ENCODE measurements around the gene ZSCAN20.

ZSCAN20 gene

DNA sequence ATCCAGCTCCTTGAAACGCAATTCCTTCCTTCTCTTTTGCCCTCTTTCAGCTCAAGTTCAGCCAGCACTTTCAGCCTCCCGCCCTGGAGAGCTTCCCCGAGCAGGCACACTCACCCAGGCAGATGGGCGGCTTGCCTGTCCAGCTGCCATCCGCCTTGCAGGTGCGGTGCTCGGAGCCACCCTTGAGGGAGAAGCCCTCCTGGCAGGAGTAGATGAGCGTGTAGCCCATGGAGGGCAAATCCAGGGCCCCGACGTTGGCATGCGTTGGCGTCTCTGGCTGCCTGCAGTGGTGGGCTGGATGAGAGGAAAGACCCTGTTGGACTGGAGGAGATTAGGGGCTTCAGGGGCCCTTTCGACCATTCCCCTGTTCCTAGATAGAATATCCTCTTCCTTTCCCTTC lies 60.5 kb downstream of the ZSCAN20 start:
- Histone ChIP-seq H2AK5ac (ENCODE audit: low read length, severe bottlenecking) (no peak overlapping the region), H2AFZ (ENCODE audit: low read depth, low read length) (no peak overlapping the region), H4K91ac (ENCODE audit: low read length) (no peak overlapping the region), H3K36me3 (ENCODE audit: control insufficient read depth in 1 of 2, insufficient read depth in 2 of 2, low read depth in 1 of 2, low read length in 2 of 2) (peaks cover 2 to 43% of the 10 kb centered on the region in 2 experiments), H3K4me3 (ENCODE audit: insufficient read depth in 1 of 2, low read depth in 1 of 2, low read length in 2 of 2) (no peak overlapping the region), H2BK5ac (ENCODE audit: low read depth, low read length, poor library complexity, severe bottlenecking) (no peak overlapping the region), H3K79me1 (replicated peaks; ENCODE audit: low read length, poor library complexity, severe bottlenecking) (no peaks in the 10 kb centered on the region), H4K8ac (ENCODE audit: low read length) (no peak overlapping the region), H3K14ac (ENCODE audit: low read length in 2 of 2) (no peak overlapping the region), H3K9ac (ENCODE audit: low read length) (no peak overlapping the region), H3K9me3 (ENCODE audit: control insufficient read depth, low read length) (no peaks in the 10 kb centered on the region), H3K4ac (ENCODE audit: low read depth in 1 of 2, low read length in 2 of 2) (no peak overlapping the region), H3K27me3 (ENCODE audit: control insufficient read depth in 1 of 2, insufficient read depth in 1 of 2, low read length in 2 of 2) (no peaks in the 10 kb centered on the region), H3K27ac (ENCODE audit: low read length, poor library complexity, severe bottlenecking) (no peak overlapping the region), H2BK15ac (ENCODE audit: low read depth, poor library complexity, severe bottlenecking) (no peak overlapping the region), H3K4me1 (ENCODE audit: control insufficient read depth, insufficient read depth, low read depth, low read length) (no peaks in the 10 kb centered on the region), H3K18ac (ENCODE audit: low read depth in 1 of 2, low read length in 2 of 2) (no peak overlapping the region), H2BK120ac (ENCODE audit: low read depth, low read length) (no peak overlapping the region), H2BK12ac (ENCODE audit: low read length in 2 of 2) (no peak overlapping the region), H3K23ac (ENCODE audit: low read length in 2 of 2) (no peak overlapping the region), H3K4me2 (ENCODE audit: low read length, poor library complexity, severe bottlenecking) (no peak overlapping the region)
- no peak for DNase-seq
- WGBS: 86% methylated on average over 8 of the region's 13 CpGs

DNA sequence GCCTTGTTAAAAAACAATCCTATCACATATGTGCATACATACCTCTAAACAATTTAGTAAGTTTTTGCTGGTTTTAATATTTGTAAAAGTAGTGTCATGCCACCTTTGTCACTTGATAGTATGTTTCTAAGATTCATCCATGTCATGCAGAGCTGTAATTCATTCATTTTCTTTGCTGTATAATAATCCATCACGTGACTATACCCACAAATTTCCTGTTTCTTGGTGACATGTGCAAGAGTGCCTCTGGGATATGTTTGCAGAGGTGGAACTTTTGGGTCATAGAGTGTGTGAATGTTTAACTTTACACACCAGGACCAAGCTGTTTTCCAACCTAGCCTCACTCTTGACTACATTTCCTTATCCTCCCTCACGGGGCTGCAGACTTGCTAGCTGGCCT lies 62.9 kb downstream of the ZSCAN20 start:
- Histone ChIP-seq H3K27me3 (ENCODE audit: control insufficient read depth in 1 of 2, insufficient read depth in 1 of 2, low read length in 2 of 2) (no peaks in the 10 kb centered on the region), H3K14ac (ENCODE audit: low read length in 2 of 2) (no peak overlapping the region), H3K4me2 (ENCODE audit: low read length, poor library complexity, severe bottlenecking) (no peak overlapping the region), H2BK12ac (ENCODE audit: low read length in 2 of 2) (no peak overlapping the region), H3K36me3 (ENCODE audit: control insufficient read depth in 1 of 2, insufficient read depth in 2 of 2, low read depth in 1 of 2, low read length in 2 of 2) (peaks cover 2 to 43% of the 10 kb centered on the region in 2 experiments), H4K8ac (ENCODE audit: low read length) (no peak overlapping the region), H3K79me1 (replicated peaks; ENCODE audit: low read length, poor library complexity, severe bottlenecking) (no peaks in the 10 kb centered on the region), H3K9me3 (ENCODE audit: control insufficient read depth, low read length) (no peaks in the 10 kb centered on the region), H2BK15ac (ENCODE audit: low read depth, poor library complexity, severe bottlenecking) (no peak overlapping the region), H4K91ac (ENCODE audit: low read length) (no peak overlapping the region), H3K4ac (ENCODE audit: low read depth in 1 of 2, low read length in 2 of 2) (no peak overlapping the region), H2AFZ (ENCODE audit: low read depth, low read length) (no peak overlapping the region), H3K4me1 (ENCODE audit: control insufficient read depth, insufficient read depth, low read depth, low read length) (no peaks in the 10 kb centered on the region), H2BK120ac (ENCODE audit: low read depth, low read length) (no peak overlapping the region), H3K9ac (ENCODE audit: low read length) (no peak overlapping the region), H3K23ac (ENCODE audit: low read length in 2 of 2) (no peak overlapping the region), H3K4me3 (ENCODE audit: insufficient read depth in 1 of 2, low read depth in 1 of 2, low read length in 2 of 2) (no peak overlapping the region), H3K27ac (ENCODE audit: low read length, poor library complexity, severe bottlenecking) (no peak overlapping the region), H3K18ac (ENCODE audit: low read depth in 1 of 2, low read length in 2 of 2) (no peak overlapping the region), H2BK5ac (ENCODE audit: low read depth, low read length, poor library complexity, severe bottlenecking) (no peak overlapping the region), H2AK5ac (ENCODE audit: low read length, severe bottlenecking) (no peak overlapping the region)
- whole genome bisulfite sequencing: 71% methylated on average over 1 of the region's 2 CpGs
- no peak for DNase-seq

DNA sequence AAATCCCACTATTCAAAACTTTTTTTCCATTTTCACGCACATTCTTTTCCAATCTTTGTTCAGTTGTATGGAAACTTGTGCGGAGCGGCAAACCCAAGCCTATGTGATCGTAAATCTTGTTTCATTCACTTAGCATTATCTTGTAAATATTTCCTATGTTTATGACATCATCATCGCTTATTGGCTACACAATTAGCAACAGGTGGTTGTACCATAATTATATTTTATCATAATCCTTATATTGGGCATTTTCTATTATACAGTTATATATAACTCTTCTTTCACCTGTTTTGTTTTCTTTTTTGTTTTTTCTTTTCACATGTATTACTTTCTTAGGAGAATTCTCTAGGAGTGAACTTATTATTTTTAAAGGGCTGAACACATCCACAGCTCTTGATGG lies 65.4 kb downstream of the ZSCAN20 start:
- Histone ChIP-seq H3K4ac (ENCODE audit: low read depth in 1 of 2, low read length in 2 of 2) (no peak overlapping the region), H2BK5ac (ENCODE audit: low read depth, low read length, poor library complexity, severe bottlenecking) (no peak overlapping the region), H3K27ac (ENCODE audit: low read length, poor library complexity, severe bottlenecking) (no peak overlapping the region), H3K4me2 (ENCODE audit: low read length, poor library complexity, severe bottlenecking) (no peak overlapping the region), H2BK15ac (ENCODE audit: low read depth, poor library complexity, severe bottlenecking) (no peak overlapping the region), H2BK12ac (ENCODE audit: low read length in 2 of 2) (no peak overlapping the region), H3K9ac (ENCODE audit: low read length) (no peak overlapping the region), H2AK5ac (ENCODE audit: low read length, severe bottlenecking) (no peak overlapping the region), H3K36me3 (ENCODE audit: control insufficient read depth in 1 of 2, insufficient read depth in 2 of 2, low read depth in 1 of 2, low read length in 2 of 2) (peaks cover 1 to 50% of the 10 kb centered on the region in 2 experiments), H3K23ac (ENCODE audit: low read length in 2 of 2) (no peak overlapping the region), H3K4me1 (ENCODE audit: control insufficient read depth, insufficient read depth, low read depth, low read length) (no peaks in the 10 kb centered on the region), H3K4me3 (ENCODE audit: insufficient read depth in 1 of 2, low read depth in 1 of 2, low read length in 2 of 2) (no peak overlapping the region), H2AFZ (ENCODE audit: low read depth, low read length) (no peak overlapping the region), H3K14ac (ENCODE audit: low read length in 2 of 2) (no peak overlapping the region), H4K8ac (ENCODE audit: low read length) (no peak overlapping the region), H4K91ac (ENCODE audit: low read length) (no peak overlapping the region), H3K18ac (ENCODE audit: low read depth in 1 of 2, low read length in 2 of 2) (no peak overlapping the region), H2BK120ac (ENCODE audit: low read depth, low read length) (no peak overlapping the region), H3K9me3 (ENCODE audit: control insufficient read depth, low read length) (no peaks in the 10 kb centered on the region), H3K27me3 (ENCODE audit: control insufficient read depth in 1 of 2, insufficient read depth in 1 of 2, low read length in 2 of 2) (no peaks in the 10 kb centered on the region), H3K79me1 (replicated peaks; ENCODE audit: low read length, poor library complexity, severe bottlenecking) (no peaks in the 10 kb centered on the region)
- WGBS: 100% methylated on average over 4 of the region's 5 CpGs
- no peak for DNase-seq

DNA sequence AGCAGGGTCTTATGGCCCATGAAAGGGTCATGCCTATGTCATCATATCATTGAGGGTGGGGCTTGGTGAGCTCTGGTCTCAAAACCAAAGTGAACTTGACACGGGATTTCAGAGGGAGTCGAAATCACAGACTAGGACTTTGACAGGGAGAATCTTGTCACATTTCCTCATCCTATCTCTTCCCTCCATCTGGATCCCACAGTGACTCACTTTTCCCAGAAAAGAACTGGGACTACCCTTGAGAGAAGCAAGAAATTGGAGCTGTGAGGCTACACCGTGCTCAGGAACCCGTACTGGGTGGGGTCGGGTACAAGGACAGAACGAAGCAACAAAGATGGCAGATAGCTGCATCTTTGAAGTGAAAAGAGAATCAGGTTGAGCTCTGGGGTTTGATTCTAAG lies 69.5 kb downstream of the ZSCAN20 start:
- Histone ChIP-seq H3K9me3 (ENCODE audit: control insufficient read depth, low read length) (no peaks in the 10 kb centered on the region), H2BK15ac (ENCODE audit: low read depth, poor library complexity, severe bottlenecking) (no peak overlapping the region), H3K79me1 (replicated peaks; ENCODE audit: low read length, poor library complexity, severe bottlenecking) (no peaks in the 10 kb centered on the region), H3K9ac (ENCODE audit: low read length) (no peak overlapping the region), H3K14ac (ENCODE audit: low read length in 2 of 2) (no peak overlapping the region), H2AFZ (ENCODE audit: low read depth, low read length) (no peak overlapping the region), H2AK5ac (ENCODE audit: low read length, severe bottlenecking) (no peak overlapping the region), H3K18ac (ENCODE audit: low read depth in 1 of 2, low read length in 2 of 2) (no peak overlapping the region), H2BK120ac (ENCODE audit: low read depth, low read length) (no peak overlapping the region), H3K36me3 (ENCODE audit: control insufficient read depth in 1 of 2, insufficient read depth in 2 of 2, low read depth in 1 of 2, low read length in 2 of 2) (peaks cover 0 to 43% of the 10 kb centered on the region in 2 experiments), H4K8ac (ENCODE audit: low read length) (no peak overlapping the region), H2BK12ac (ENCODE audit: low read length in 2 of 2) (no peak overlapping the region), H3K27ac (ENCODE audit: low read length, poor library complexity, severe bottlenecking) (no peak overlapping the region), H2BK5ac (ENCODE audit: low read depth, low read length, poor library complexity, severe bottlenecking) (no peak overlapping the region), H3K27me3 (ENCODE audit: control insufficient read depth in 1 of 2, insufficient read depth in 1 of 2, low read length in 2 of 2) (no peaks in the 10 kb centered on the region), H4K91ac (ENCODE audit: low read length) (no peak overlapping the region), H3K4ac (ENCODE audit: low read depth in 1 of 2, low read length in 2 of 2) (no peak overlapping the region), H3K4me3 (ENCODE audit: insufficient read depth in 1 of 2, low read depth in 1 of 2, low read length in 2 of 2) (no peak overlapping the region), H3K23ac (ENCODE audit: low read length in 2 of 2) (no peak overlapping the region), H3K4me2 (ENCODE audit: low read length, poor library complexity, severe bottlenecking) (no peak overlapping the region), H3K4me1 (ENCODE audit: control insufficient read depth, insufficient read depth, low read depth, low read length) (no peaks in the 10 kb centered on the region)
- WGBS: 87% methylated on average over 6 of the region's 6 CpGs
- no peak for DNase-seq
